OCI-LY1 (cell line): ENCODE data around the gene SYNDIG1.

ENCODE experiments used
- EZH2 ChIP-seq: fragments of 200-600 bp; sonication (generic), shearing (Covaris generic); IDR thresholded peaks from 2 replicates; pipeline ENCODE4 v1.8.0; 2017; ENCODE audit warnings: borderline replicate concordance, mixed run types, mild to moderate bottlenecking, antibody characterized with exemption, low read length, moderate library complexity, mixed read lengths
- TF ChIP-seq, protein P1 (sequence below): fragments of 200-600 bp; sonication (generic), shearing (Covaris generic); IDR thresholded peaks from 2 replicates; pipeline ENCODE4 v1.5.1; 2017; ENCODE audit warnings: mild to moderate bottlenecking, antibody characterized with exemption, low read length, moderate library complexity, mixed read lengths

DNA sequence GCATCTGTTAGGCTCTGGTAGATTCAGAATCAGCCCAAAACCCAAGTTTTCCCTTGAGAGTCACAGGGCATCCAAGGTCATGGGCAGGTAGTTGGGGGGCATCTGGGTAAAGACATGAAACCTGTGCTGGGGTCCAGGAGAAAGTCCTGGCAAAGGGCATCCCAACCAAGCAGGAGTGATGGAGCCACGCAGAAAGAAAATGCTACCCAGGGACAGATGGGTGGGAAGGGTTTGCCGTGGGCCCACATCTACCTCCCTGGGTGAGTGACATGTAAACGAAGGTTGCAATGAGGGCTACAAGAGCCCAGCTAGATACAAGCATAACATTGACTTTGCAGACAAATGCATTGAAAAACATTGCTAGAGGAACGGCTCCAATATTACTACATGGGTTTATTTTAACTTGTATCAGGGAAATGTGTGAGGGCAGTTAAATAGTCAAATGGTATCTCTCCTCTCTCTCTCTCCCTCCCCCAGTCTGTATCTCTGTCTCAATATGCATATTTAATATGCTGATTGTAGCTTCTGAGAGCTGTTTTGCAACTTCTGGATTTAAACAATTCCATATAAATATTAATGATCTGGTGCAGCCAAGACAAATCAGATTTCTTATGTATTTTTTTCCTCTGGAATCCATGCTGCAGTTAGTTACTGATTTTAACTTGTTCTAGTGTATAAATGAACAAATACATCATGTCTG, 135.7 kb downstream of the SYNDIG1 start:
- TF ChIP-seq, protein P1, sequence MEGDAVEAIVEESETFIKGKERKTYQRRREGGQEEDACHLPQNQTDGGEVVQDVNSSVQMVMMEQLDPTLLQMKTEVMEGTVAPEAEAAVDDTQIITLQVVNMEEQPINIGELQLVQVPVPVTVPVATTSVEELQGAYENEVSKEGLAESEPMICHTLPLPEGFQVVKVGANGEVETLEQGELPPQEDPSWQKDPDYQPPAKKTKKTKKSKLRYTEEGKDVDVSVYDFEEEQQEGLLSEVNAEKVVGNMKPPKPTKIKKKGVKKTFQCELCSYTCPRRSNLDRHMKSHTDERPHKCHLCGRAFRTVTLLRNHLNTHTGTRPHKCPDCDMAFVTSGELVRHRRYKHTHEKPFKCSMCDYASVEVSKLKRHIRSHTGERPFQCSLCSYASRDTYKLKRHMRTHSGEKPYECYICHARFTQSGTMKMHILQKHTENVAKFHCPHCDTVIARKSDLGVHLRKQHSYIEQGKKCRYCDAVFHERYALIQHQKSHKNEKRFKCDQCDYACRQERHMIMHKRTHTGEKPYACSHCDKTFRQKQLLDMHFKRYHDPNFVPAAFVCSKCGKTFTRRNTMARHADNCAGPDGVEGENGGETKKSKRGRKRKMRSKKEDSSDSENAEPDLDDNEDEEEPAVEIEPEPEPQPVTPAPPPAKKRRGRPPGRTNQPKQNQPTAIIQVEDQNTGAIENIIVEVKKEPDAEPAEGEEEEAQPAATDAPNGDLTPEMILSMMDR = no peak
- TF ChIP-seq EZH2 = no peak
